GM21367 (cell line): ENCODE measurements around the gene NRN1L.

Experiments
- ATAC-seq: cut with Tn5 transposase; IDR thresholded peaks from one replicate; pipeline ENCODE4 v1.9.1; 2021; ENCODE audit not compliant: unreplicated experiment

The NRN1L gene

GRCh38 chr16:67915831-67916723 is 31.4 kb downstream of the NRN1L start:
- no peak for ATAC-seq

- ATAC-seq: no peak
Observed at GRCh38 chr16:67917140-67917851, 32.6 kb downstream of the NRN1L start.

- ATAC-seq: no peak
Observed at GRCh38 chr16:67917852-67918236, 33.2 kb downstream of the NRN1L start.

- no peak for ATAC-seq
Observed at GRCh38 chr16:67919622-67920221, 35.0 kb downstream of the NRN1L start.

- ATAC-seq: no peak
Observed at GRCh38 chr16:67922221-67922620, 37.5 kb downstream of the NRN1L start.

DNA sequence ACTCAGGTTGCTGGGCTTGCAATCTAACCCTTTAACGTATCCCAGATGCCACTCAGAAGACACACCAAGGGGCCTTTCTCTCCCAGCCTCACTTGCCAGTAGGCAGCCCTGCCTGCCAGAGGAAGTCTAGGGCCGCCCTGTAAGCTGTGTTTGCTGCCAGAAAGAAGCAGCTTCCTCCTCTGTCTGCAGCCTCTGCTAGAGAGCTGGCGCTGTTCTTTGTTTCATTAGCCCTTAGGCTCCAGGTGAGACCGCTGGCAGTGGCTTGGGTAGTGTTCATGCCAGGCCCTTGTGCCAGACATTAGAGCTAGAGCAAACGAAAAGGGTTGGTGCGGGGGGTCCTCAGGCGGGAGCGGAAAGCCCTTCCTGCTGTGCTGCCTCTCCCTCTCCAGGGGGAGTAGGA is 38.1 kb downstream of the NRN1L start:
- ATAC-seq: no peak

- ATAC-seq: no peak
Observed at GRCh38 chr16:67923414-67924116, 38.9 kb downstream of the NRN1L start.

DNA sequence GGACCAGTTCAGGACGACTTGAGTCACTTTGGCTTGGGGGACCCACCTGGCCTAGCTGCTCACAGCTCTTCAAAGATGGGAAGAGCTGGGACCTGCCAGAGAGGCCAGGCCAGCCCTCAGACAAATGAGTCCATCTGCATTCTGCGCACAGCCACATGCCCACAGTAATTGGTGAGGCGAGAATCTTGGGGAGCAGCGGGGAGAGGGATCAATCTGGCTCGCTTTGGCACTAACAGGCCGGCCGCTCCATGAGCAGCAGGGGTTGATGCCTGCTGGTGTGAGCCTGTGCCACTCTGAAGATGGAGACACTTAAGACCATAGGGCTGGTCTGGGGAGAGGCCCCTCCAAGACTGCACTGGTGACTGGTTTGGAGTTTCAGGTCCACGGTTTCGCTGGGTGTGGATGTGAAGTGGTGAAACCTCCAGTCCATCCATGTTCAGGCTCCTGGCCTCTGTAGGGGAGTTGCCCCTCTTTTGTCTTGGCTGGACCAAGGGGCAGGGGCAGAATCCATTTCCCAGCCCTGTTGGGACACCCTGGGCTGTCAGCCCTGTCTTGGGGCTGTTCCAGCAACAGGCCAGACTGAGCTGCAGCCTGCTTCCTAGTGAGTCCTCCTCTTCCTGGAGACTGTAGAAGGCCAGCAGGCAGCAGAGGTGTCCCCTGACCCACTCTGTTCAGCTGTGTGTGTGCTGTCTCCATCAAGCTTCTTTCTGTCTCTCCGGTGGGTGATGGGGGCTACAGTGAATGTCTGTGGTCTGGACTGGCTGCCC is 39.6 kb downstream of the NRN1L start:
- no peak for ATAC-seq

GRCh38 chr16:67926181-67926750 is 41.6 kb downstream of the NRN1L start:
- no peak for ATAC-seq

DNA sequence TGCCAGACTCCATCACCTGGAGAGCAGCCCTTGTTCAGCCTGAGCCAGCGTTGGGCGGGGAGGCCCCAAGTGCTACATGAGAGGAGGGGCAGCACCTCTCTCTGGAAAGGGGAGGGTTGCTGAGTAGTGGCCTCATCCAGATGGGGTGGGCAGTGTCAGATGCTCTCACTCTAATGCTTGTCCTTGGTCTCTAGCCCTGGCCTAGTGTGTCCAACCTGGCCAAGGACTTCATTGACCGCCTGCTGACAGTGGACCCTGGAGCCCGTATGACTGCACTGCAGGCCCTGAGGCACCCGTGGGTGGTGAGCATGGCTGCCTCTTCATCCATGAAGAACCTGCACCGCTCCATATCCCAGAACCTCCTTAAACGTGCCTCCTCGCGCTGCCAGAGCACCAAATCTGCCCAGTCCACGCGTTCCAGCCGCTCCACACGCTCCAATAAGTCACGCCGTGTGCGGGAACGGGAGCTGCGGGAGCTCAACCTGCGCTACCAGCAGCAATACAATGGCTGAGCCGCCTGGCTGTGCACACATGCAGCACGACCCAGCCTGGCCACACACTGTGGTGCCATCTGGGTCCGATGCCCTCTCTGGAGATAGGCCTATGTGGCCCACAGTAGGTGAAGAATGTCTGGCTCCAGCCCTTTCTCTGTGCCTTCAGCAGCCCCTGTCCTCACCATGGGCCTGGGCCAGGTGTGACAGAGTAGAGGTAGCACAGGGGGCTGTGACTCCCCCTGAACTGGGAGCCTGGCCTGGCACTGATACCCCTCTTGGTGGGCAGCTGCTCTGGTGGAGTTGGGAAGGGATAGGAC is 42.7 kb downstream of the NRN1L start:
- no peak for ATAC-seq

GRCh38 chr16:67928147-67928546 is 43.5 kb downstream of the NRN1L start:
- ATAC-seq: no peak

DNA sequence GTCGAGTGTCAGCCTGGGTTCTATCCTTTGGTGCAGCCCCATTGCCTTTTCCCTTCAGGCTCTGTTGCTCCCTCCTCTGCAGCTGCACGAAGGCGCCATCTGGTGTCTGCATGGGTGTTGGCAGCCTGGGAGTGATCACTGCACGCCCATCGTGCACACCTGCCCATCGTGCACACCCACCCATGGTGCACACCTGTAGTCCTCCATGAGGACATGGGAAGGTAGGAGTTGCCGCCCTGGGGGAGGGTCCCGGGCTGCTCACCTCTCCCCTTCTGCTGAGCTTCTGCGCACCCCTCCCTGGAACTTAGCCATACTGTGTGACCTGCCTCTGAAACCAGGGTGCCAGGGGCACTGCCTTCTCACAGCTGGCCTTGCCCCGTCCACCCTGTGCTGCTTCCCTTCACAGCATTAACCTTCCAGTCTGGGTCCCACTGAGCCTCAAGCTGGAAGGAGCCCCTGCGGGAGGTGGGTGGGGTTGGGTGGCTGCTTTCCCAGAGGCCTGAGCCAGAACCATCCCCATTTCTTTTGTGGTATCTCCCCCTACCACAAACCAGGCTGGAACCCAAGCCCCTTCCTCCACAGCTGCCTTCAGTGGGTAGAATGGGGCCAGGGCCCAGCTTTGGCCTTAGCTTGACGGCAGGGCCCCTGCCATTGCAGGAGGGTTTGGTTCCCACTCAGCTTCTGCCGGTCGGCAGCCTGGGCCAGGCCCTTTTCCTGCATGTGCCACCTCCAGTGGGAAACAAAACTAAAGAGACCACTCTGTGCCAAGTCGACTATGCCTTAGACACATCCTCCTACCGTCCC is 44.1 kb downstream of the NRN1L start:
- ATAC-seq: no peak

GRCh38 chr16:67930191-67930590 is 45.5 kb downstream of the NRN1L start:
- ATAC-seq: no peak

DNA sequence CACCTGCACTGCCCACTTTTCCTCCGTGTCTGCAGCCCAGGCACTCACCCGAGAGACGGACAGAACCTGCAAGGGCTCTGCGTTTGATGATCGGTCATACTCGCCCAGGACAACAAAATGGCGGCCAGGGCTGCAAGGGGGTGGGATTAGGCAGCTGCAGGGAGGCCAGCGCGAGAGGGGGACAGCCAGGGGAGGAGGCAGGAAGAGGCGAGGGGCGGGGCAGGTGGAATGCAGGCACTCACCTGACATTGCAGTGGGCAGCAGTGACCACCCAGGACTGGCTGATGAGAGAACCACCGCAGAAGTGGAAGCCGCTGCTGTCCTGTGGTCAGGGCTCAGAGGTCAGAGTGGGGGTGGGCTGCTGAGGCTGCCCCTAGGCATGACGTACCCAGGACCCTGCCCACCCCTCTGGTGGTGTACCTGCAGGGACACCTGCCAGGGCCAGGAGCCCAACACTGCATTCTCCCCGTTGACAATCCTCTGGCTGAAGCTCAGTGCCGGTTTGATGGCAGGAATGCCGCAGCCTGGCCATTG is 46.1 kb downstream of the NRN1L start:
- no peak for ATAC-seq

GRCh38 chr16:67931712-67932461 is 47.2 kb downstream of the NRN1L start, which contains the start of gene CTRL:
CTRL (minus strand) TSS chr16:67931862; CDS start chr16:67931852, 10 bp downstream.
- ATAC-seq: no peak

- no peak for ATAC-seq
Observed at GRCh38 chr16:67932462-67932840, 47.8 kb downstream of the NRN1L start.

DNA sequence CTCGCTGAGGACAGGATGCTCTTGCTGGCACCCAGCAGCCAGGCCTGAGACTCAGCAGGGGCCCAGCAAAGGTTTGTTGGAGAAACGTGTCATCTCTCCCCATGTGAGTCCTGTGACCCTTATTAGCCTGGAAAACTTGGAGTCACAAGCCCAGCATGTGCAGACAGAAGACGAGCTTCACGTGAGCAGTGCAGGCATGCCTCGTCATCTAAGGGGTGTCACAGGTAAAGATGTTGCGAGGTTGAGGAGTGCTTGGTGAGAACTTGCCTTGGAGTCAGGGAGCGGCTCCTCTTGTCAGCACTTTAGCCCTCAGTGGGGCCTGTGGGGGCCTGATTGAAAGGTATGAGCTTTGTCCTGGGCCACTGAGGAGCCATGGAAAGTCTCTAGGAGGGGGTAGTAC is 49.1 kb downstream of the NRN1L start:
- ATAC-seq: no peak
